ENCODE results near the gene NAALADL2.
A peak's percentile ranks its signal among the peaks of the same experiment; 100 is the strongest.
"Not testable (repeated sequence)": the region's sequence is repeated elsewhere in the genome, so short reads cannot be mapped to it uniquely, and the experiment has no call there.

Gene NAALADL2

GRCh38 chr3:175269394-175269793 is 410.3 kb downstream of the NAALADL2 start:
- DNase-seq (ENCODE audit: extremely low read depth, low read depth) = no peak
- no peak for TF ChIP-seq CTCF (IDR thresholded peaks at IDR 0.05; ENCODE audit: low read depth, low read length)

DNA sequence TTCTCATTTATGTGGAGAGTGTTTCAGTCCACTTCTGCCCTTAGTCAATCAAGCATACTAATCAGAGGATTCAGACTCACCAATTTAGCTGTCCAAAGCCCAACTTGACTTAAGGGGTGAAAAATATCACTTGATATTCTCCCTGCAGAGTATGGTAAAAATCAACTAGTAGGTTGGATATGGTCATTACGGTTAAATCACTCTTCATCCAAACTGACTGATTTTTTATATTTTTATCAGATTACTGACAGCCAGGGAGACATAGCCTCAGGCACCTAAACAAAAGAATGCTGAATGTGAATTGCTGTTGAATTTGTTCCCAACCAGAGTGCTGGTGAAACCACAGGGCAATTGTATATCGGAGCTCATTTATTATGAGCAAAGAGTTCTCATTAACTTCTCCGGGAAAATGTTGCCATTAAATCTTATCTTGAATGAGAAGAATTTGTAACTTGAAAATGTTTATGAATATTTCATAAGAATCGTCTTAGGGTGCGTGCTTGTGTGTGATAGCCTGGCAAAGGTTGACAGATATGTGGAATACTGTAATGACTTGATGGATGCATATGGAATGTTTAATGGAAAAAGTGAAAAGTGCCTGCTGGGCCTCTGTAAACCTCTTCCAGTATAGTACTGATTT is 411.2 kb downstream of the NAALADL2 start:
- peak; percentile 42 for DNase-seq (ENCODE audit: extremely low read depth, low read depth)
- TF ChIP-seq CTCF (IDR thresholded peaks at IDR 0.05; ENCODE audit: low read depth, low read length) = no peak

- TF ChIP-seq CTCF (IDR thresholded peaks at IDR 0.05; ENCODE audit: low read depth, low read length) = no peak
- DNase-seq (ENCODE audit: extremely low read depth, low read depth) = no peak
Observed at GRCh38 chr3:175270866-175271265, 411.7 kb downstream of the NAALADL2 start.

GRCh38 chr3:175271465-175271864 is 412.3 kb downstream of the NAALADL2 start:
- not testable (repeated sequence) for DNase-seq (ENCODE audit: extremely low read depth, low read depth)

GRCh38 chr3:175272392-175272791 is 413.3 kb downstream of the NAALADL2 start:
- no peak for DNase-seq (ENCODE audit: extremely low read depth, low read depth)
- no peak for TF ChIP-seq CTCF (IDR thresholded peaks at IDR 0.05; ENCODE audit: low read depth, low read length)

- no peak for DNase-seq (ENCODE audit: extremely low read depth, low read depth)
- TF ChIP-seq CTCF (IDR thresholded peaks at IDR 0.05; ENCODE audit: low read depth, low read length) = no peak
Observed at GRCh38 chr3:175273573-175273972, 414.4 kb downstream of the NAALADL2 start.

DNA sequence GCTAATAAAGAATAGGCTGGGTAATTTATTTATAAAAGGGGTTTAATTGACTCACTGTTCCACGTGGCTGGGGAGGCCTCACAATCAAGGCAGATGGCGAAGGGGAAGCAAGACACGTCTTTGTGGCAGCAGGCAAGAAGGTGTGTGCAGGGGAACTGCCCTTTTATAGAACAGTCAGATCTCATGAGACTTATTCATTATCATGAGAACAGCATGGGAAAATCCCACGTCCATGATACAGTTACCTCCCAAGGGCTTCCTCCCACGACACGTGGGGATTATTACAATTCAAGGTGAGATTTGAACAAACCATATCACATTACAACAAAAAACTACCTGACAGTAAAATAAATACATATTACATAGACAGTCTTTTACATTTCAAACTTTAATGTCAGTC is 414.9 kb downstream of the NAALADL2 start:
- no peak for TF ChIP-seq CTCF (IDR thresholded peaks at IDR 0.05; ENCODE audit: low read depth, low read length)
- DNase-seq (ENCODE audit: extremely low read depth, low read depth) = no peak
